Thyroid gland (tissue), 4 donors: ENCODE measurements around the gene ALDH2. TPM values are rescaled to one million over a fixed set of nuclear protein-coding genes. Genes with fewer than 3 reads are reported as not detected.

ENCODE experiments used
- DNase-seq, 2 donors: peaks; one replicate each; pipeline ENCODE4 v3.0.0-alpha.2; 2019
- H3K27ac ChIP-seq, 3 donors: fragments of 200-600 bp; sonication (generic); 1 replicate in 2 of 3; 2 replicates in 1 of 3; pipeline ENCODE4 v1.5.1; 2016 to 2019; ENCODE audit warnings: mild to moderate bottlenecking in 1 of 3, moderate library complexity in 1 of 3
- H3K27me3 ChIP-seq: fragments of 200-600 bp; sonication (generic); one replicate; pipeline ENCODE4 v1.5.1; 2019
- H3K36me3 ChIP-seq, 2 donors: fragments of 200-600 bp; sonication (generic); one replicate each; pipeline ENCODE4 v1.5.1; 2016 to 2019
- H3K4me1 ChIP-seq, 2 donors: fragments of 200-600 bp; sonication (generic); one replicate each; pipeline ENCODE4 v1.5.1; 2017 to 2019
- H3K4me3 ChIP-seq, 3 donors: fragments of 200-600 bp; sonication (generic); replicated peaks in 1 of 3; 1 replicate in 2 of 3; 2 replicates in 1 of 3; pipeline ENCODE4 v1.5.1; 2016; ENCODE audit warnings: mild to moderate bottlenecking in 1 of 3
- H3K9me3 ChIP-seq: fragments of 200-600 bp; sonication (generic); one replicate; pipeline ENCODE4 v1.5.1; 2017
- CTCF ChIP-seq, 6 experiments: fragments of 200-600 bp in 3 of 6; fragments of 450-650 bp in 3 of 6; sonication (generic) in 3 of 6; IDR thresholded peaks; one replicate each; pipeline ENCODE4 v1.5.1; 2016 to 2019; ENCODE audit warnings: antibody characterized with exemption in 6 of 6, mild to moderate bottlenecking in 2 of 6, inconsistent platforms in 1 of 6, moderate library complexity in 1 of 6
- POLR2A ChIP-seq, 2 donors: fragments of 450-650 bp; IDR thresholded peaks; one replicate each; pipeline ENCODE4 v1.6.1; 2017; ENCODE audit warnings: antibody characterized with exemption in 2 of 2, mild to moderate bottlenecking in 2 of 2, moderate library complexity in 1 of 2
- WGBS, 2 donors: methylation state at CpG; one replicate each; pipeline ENCODE4 v1.1.5; 2017; 5-methylcytosine and 5-hydroxymethylcytosine counted together
- intact Hi-C: fragments of 100-400 bp; cut with DNase I; formaldehyde crosslinking; loops from one replicate; pipeline ENCODE4 v1.15.1; 2023
- total RNA-seq, 4 donors: library from RNA; depleted of rRNA; stranded (reverse); fragments of >200 nt; gene quantifications; one replicate each; pipeline ENCODE4 v1.2.3, GENCODE V29; 2016

The ALDH2 gene
- total RNA-seq, 4 donors from 2014 or later: 90.7 to 112 (median 97.8) TPM

GRCh38 chr12:111785651-111786050, 18.9 kb downstream of the ALDH2 start:
- Histone ChIP-seq H3K27me3 (no peaks in the 10 kb centered on the region), H3K4me3 (no peak overlapping the region), H3K27ac (no peak overlapping the region), H3K9me3 (no peaks in the 10 kb centered on the region), H3K36me3 (peaks cover 39 to 47% of the 10 kb centered on the region in 2 donors), H3K4me1 (no peaks in the 10 kb centered on the region)
- no peak for TF ChIP-seq CTCF (IDR thresholded peaks at IDR 0.05)
- no peak for TF ChIP-seq POLR2A (IDR thresholded peaks at IDR 0.05)
- intact Hi-C loops: no loop called here
- no peak for DNase-seq
- WGBS, 2 donors: 82 to 93% methylated on average over 2 of the region's 2 CpGs

GRCh38 chr12:111788178-111788654, 21.5 kb downstream of the ALDH2 start:
- Histone ChIP-seq H3K27me3 (no peaks in the 10 kb centered on the region), H3K4me3 (no peak overlapping the region), H3K36me3 (peaks cover 58 to 59% of the 10 kb centered on the region in 2 donors), H3K9me3 (no peaks in the 10 kb centered on the region), H3K27ac (no peak overlapping the region), H3K4me1 (no peaks in the 10 kb centered on the region)
- peak; percentile 30 to 32 for DNase-seq
- intact Hi-C loops: no loop called here
- TF ChIP-seq CTCF (IDR thresholded peaks at IDR 0.05) (peak in 3 of 6 experiments; percentile 28 to 40 (median 36)), POLR2A (IDR thresholded peaks at IDR 0.05) (no peak)
- 58 to 68% methylated on average over 8 of the region's 8 CpGs for WGBS, 2 donors

- H3K36me3 ChIP-seq: peaks cover 43 to 44% of the 10 kb centered on the region in 2 donors
- intact Hi-C loops: no loop called here
These were observed 23.0 kb downstream of the ALDH2 start for GRCh38 chr12:111789779-111790178.

GRCh38 chr12:111791507-111791906, 24.8 kb downstream of the ALDH2 start:
- H3K9me3 ChIP-seq: no peaks in the 10 kb centered on the region
- no peaks in the 10 kb centered on the region for H3K4me1 ChIP-seq
- peaks cover 36 to 45% of the 10 kb centered on the region in 2 donors for H3K36me3 ChIP-seq
- no peak for DNase-seq
- WGBS, 2 donors: 89 to 96% methylated on average over 5 to 8 of the region's 8 CpGs
- no peaks in the 10 kb centered on the region for H3K27me3 ChIP-seq
- intact Hi-C loops: no loop called here
- no peak overlapping the region for H3K27ac ChIP-seq
- H3K4me3 ChIP-seq: no peak overlapping the region
- TF ChIP-seq POLR2A (IDR thresholded peaks at IDR 0.05) (no peak), CTCF (IDR thresholded peaks at IDR 0.05) (no peak)

More at GRCh38 chr12:111789779-111790178, 23.0 kb downstream of the ALDH2 start:
- Histone ChIP-seq H3K27me3 (no peaks in the 10 kb centered on the region), H3K4me3 (no peak overlapping the region), H3K27ac (no peak overlapping the region), H3K4me1 (no peaks in the 10 kb centered on the region), H3K9me3 (no peaks in the 10 kb centered on the region)
- DNase-seq: no peak
- WGBS, 2 donors: 82 to 92% methylated on average over 8 to 10 of the region's 11 CpGs
- TF ChIP-seq POLR2A (IDR thresholded peaks at IDR 0.05) (no peak), CTCF (IDR thresholded peaks at IDR 0.05) (no peak)

GRCh38 chr12:111792155-111792855, 25.6 kb downstream of the ALDH2 start:
- intact Hi-C loops: no loop called here
- peaks cover 36 to 46% of the 10 kb centered on the region in 2 donors for H3K36me3 ChIP-seq
- 93 to 96% methylated on average over 16 to 26 of the region's 27 CpGs for WGBS, 2 donors
- no peak overlapping the region for H3K4me3 ChIP-seq
- no peaks in the 10 kb centered on the region for H3K9me3 ChIP-seq
- TF ChIP-seq POLR2A (IDR thresholded peaks at IDR 0.05) (no peak), CTCF (IDR thresholded peaks at IDR 0.05) (no peak)
- DNase-seq: peak in 1 of 2 donors; percentile 5
- H3K27ac ChIP-seq: no peak overlapping the region
- H3K27me3 ChIP-seq: no peaks in the 10 kb centered on the region
- no peaks in the 10 kb centered on the region for H3K4me1 ChIP-seq
